ENCODE results near the gene SPDEF.

Gene SPDEF

DNA sequence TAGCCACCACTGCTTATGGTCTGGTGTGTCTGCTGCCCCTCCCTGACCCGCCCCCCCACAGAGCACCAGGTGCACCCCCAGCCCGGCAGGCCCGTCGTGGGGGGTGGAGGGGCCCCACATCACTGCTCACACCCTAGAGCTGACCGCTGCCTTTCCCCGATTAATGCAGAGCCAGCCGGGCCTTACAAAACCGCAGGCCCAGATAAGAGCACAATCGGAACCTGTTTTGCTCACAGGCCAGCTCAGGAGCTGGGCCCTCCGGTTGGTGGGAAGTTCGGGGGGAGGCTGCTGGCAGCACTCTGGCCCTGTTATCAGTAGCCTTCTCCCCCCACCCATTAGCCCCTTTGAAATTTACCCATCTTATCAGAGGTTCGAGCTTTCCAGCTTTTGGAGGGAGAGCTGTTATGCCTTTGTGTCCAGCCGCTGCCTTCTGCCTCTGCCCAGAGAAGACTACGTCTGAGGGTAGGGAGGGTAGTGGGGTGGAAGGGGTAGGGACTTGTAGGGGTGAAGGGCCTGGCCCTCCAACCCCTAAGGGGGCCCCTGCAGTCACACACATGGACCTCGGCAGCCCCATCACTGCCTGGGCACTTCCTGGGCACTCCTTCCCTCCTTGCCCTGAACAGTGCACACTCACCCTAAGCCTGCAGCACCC lies 6.9 kb upstream of the SPDEF start:
- no peak for DNase-seq
- no peak for ATAC-seq

DNA sequence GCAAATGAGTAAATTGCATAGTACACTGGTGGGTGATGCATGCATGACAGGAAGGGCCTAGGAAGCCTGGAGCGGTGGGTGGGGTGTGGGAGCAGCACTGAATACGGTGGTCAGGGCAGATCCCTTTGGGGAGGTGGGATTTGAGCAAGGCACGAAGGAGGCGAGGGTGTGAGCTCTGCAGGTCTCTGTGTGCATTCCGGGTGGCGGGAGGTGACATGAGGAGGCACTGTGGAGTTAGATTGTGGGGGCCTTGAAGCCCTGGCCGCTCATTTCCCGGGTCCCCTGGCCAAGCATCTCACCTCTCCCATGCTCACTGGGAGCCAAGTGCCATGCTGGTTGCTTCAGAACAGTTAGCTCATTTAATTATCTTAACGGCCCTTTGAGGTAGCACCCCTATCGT lies 6.2 kb upstream of the SPDEF start:
- ATAC-seq: no peak
- no peak for DNase-seq

DNA sequence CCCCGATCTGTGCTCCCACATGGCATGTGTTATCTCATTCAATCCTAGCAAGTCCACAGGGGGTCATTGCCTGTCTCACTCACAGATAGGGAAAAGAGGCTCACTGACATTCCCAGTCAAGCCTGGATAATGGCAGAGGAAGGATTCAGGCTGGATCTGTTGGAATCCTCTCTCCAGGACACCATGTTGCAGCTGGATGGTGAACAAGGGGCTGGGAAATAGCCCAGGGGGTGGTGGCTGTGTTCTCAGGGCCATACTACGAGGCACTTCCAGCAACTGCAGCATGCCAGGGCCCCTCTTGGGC lies 5.0 kb upstream of the SPDEF start:
- no peak for DNase-seq
- ATAC-seq: no peak

DNA sequence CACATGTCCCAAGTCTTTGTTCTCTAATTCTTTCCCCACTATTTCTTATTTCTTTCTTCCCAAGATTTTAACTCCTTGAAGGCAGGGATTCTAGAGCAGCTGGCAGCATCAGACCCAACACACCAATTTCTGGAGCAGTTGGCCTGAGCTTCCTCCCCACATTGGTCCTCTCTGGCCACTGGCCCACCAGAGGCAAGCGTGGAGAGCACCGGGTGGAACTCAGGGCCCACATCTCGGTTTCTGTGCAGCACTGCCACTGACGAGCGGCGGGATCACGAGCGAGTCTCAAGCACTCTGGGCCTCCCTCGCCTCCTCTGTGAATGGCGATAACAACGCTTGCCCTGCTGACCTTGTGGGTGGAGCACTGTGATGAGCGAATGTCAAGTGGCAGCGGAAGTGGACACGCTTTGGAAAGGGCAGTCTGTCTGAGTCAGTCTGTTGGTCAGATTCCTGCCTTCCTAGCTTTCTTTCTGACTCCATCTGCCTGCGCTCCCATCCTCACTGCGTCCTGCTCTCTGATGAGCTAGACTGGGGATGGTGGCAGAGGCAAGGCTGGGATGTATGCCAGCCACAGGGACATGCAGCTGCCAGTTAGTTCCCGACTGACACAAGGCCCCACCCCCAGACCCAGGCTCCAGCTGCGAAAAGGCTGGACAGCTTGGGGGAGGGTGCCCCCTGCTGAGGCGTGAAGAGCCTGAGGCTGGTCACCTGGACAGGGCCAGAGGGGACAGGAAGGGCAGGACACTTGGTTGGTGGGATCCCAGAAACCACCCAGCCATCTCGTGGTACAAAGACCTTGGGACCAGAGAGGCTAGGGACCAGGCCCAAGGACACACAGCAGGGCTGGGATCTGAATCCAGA lies 4.5 kb upstream of the SPDEF start:
- no peak for DNase-seq
- ATAC-seq: no peak

DNA sequence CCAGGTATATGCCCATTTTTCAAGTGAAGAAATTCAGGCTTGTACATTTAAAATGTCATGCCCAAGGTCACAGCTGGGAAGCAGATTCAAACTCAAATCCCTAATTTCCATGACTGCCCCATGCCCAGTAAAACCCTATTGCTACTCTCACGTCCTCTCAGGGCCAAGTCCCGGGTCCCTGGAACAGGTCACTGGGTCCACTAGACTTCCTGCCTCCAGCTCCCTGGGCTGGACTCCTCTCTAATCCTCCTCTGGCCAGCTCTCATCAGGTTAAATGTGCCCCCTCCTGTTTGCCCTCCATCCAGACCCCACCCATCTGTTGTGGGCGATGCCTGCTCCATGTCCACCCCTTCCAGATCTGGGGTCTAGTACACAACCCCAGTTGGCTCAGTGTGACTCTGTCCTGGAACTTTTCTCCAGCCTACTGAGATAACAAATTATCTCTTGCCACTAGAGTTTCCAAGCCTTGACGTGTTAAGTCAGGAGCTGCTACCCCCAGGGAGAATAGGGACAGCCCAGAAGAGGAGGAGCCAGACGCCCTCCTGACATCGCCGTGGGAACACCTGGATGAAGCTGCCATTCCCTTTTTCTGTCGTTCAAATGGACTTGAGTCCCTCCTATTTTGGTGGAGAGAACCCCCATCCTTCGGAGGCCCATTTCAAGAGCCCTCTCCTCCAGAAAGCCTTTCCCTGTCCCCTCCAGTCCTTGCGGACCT lies 3.7 kb upstream of the SPDEF start:
- DNase-seq (no peak), ATAC-seq (no peak)

DNA sequence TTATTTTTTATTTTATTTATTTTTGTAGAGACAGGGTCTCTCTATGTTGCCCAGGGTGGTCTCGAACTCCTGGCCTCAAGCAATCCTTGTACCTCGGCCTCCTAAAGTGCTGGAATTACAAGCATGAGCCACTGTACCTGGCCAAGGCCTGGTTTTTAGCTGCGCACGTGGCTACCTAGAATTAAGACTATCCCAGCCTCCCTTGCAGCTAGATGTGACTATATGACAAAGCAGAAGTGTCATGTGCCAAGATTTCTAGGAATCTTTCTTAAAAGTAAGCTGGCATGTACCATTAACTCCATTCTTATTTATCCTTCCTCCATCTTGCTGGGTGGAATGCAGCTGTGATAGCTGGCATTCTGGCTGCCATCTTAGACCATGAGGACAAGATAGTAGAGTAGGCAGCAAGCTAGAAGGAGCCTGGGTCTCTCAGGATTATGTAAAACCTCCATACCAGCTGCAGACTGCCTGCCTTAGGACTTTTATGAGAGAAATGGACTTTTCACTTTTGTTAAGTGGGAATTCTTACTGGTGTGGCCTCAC lies 2.1 kb upstream of the SPDEF start:
- no peak for DNase-seq
- ATAC-seq: no peak

DNA sequence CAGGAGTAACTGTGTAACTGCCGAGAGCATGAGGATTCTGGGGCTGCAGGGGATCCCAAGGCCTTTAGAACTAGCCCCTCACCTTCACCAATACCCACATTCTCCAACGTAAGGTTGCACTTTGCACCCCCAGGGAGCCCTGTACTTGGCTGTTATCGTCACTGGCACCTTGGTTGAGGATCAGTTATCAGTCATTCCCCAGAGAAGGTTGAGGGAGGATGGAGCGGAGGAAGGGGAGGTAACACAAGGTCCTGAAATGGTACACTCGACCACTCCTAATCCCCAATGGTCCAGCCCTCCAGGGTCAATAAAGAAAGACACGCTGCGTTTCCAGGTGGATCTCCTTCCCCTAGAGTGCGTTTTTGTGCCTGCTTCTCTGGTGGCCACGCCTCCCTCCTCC lies 1.1 kb upstream of the SPDEF start:
- DNase-seq (no peak), ATAC-seq (no peak)

DNA sequence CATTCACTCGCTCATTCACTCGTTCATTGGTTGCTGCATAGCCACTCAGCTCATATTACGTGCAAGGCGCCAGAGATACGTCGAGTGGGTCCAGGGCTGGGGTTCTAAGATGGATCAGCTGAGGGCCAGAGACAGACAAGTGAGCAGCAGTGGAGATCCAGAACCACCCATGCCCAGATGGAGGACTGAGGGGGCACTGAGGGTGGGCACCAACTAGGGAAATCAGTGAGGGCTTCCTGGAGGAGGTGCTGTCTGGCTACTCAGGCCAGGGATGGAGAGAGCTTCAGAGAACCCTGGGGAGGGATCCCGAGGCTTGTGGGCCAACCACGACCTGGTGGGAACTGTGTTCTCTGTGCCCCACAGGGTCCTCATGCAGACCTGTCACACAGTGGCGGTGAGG lies 364 bp upstream of the SPDEF start:
- no peak for ATAC-seq
- no peak for DNase-seq

DNA sequence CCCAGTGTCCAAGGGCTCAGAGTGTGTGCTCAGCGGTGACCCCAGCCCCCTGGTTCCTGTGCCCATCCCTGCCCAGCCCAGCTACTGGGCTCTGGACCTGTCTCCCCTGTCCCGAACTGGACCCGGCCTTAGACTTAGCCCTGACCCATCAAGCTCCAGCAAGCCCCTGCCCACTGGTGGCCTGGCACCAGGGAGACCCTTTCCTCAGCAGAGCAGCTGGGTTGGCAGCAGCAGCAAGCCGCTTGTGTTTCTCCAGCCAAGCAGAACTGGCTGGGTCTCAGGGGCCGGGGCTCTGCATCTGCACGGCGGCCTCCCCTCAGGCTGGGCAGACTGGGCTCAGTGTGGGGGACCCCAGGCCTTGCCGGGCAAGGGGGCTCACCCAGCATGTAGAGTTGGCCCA lies 801 bp downstream of the SPDEF start:
- no peak for ATAC-seq
- DNase-seq: no peak

DNA sequence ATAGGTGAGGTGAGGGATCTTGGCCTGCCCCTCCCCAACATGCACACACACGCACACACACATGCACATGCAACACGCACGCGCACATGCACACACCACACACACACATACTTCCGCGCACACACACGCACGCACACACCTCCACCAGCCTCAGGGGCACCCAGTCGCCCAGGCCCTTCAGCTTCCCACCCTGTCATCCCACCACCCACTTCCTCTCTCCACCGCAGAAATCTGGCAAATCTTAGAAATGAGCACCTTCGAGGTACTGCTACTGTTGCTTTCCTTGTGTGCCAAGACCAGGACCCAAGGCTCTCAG lies 1.2 kb downstream of the SPDEF start:
- ATAC-seq (no peak), DNase-seq (no peak)

DNA sequence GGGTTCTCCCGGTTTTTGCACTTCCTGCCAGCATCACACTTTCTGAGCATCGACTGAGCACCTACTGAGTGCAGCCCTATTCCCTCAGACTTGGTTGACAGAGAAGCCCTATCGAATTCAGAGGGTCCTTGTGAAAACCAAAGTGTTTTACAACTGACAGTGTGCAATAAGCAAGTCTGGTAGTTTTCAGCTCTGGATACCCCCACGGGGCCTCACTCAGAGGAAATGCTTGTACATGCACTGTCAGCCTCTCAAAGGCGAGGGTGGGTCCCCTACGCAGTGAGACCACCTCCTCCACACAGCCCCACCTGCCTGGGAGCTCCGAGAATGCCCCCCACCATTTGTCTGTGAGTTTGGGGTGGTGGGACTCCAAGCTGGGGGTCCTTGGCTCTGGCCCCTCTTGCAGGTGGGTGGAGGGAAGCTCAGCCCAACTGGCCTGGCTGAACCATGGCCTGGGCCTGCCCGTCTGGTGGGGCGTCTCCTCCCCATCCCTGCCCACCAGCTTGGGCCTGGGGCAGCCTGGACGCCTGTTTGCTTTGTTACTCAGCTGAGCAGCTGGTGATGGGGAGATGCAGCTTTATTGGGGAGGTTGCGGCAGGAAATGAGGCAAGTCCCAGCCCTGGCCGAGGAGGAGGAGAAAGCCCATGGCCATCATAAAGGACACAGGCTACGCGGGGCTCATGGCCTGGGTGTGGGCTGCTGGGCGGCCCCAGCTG lies 1.7 kb downstream of the SPDEF start:
- DNase-seq (no peak), ATAC-seq (no peak)

DNA sequence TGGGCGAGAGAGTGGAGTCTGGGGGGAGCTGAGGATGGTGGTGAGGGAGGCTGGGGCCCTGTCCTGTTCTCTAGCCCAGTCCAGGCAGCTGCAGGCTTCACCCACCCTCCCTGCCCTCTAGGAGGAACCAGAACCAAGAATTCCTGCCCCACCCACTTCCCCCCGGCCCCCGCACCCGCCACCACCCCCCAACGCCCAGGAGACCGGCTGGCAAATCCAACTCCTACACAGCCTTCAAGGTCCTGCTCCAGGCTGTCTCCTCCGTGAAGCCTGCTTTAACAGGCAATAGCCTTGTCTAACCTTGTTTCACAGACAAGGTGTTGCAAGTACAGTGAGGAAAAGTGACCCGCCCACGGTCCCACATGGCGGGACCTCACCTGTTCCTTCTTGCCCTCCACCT lies 2.4 kb downstream of the SPDEF start:
- no peak for DNase-seq
- no peak for ATAC-seq

DNA sequence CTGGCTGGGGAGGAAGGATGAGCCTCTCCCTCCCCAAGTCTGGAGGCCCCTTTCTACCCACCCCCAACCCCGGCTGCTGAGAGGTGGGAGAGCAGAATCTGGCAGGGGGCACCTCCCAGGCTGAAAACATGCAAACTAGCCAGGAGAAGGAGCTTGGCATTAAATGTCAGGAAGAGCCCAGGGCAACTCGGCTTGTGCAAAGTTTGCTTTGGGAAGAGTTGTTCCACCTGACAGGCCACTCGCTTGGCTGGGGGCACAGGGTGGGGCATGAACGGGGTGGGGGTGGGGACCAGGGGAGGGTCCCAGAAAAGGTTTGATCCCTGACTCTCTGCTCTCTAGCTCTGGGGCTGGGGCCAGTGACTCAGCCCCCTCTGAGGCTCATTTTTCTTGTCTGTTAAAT lies 3.0 kb downstream of the SPDEF start:
- DNase-seq (no peak), ATAC-seq (no peak)

DNA sequence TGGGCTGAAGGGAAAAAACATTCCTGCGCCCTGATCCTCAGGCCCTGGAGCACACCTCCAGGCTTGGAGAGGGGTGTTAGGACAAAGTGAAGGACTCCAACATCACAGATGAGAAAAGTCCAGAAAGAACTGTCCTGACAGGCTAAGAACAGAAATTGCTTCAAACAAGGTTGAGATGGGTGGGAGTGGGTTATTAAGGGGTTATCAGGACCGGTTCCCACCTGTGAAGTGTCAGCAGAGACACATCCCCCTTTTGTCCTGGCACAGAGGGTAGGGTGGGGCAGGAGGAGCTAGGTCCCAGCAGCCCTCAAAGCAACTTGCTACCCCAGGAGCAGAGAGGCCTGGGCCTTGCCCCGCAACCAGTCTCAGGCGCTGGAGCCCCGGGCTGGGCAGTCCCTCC lies 3.5 kb downstream of the SPDEF start:
- ATAC-seq (no peak), DNase-seq (no peak)

DNA sequence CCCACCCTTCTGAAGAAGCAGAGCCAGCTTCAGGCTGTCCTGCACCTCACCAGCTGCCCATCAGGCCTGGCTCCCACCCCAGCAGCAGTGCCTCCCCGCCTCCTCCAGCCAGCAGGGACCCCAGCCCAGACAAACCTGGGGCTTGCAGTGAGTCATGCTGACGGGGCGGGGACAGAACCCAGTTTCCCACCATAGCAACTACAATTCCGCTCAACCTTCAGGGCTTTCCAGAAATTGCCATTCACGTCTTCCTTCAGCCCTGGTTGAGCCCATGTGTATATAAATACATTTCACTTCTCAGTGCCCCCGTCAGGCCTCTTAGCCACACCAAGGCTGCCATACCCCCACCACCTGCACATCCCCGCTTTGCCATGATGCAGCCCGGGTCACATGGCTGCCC lies 4.4 kb downstream of the SPDEF start:
- ATAC-seq (no peak), DNase-seq (no peak)

DNA sequence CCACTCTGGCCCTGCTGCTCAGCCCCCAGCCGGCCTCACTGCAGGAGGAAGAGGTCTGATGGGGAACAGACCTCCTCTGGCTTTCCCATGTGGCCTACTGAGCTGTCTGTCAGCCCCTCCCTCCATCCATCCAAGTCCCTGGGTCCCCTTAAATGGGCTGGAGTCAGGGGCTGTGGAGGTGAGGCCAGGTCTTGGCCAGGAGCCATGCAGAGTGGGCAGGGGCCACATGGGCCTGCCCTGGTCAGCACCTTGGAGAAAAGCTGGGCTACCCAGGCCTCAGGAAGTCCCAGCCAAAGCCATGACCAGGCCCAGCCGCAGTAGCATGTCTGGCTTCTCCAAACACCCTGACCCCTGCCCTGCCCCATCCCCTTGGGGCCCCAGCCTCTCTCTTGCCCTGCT lies 6.3 kb downstream of the SPDEF start:
- no peak for DNase-seq
- ATAC-seq: no peak

DNA sequence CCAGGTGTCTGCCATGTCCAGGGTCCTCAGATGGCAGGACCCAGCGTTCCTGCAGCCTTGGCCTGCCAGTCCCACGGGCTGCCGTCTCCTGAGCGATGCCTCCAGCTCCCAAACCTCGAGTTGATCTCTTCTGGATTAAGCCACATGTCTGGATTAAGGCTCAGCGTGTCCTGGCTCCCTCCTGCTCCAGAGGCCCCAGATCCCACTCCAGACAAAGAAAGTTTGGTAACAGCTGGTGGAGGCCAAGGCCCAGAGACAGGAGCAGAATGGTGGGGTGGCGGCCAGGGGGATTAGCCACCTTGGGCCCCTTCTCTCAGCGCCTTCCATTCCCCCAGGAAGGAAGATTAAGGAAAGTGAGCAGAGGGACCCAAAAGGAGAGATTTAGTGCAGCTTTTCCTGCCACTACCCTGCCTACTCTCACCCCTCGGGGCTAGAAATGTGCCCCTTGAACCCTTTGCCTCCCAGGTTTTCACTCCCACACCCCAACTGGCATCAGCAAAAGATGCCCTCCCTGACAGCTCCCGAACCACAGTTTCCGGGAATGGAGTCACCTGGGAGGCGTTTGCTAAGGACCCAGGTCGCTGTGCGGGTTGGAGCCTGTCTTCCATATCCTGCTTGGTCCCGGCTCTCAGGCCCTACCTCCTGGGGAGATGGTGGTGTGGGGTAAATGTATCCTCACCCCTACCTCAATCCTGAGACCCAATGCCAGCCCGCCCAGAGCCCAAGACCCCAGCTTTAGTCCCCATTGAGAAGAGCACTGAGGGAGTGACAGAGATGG lies 6.9 kb downstream of the SPDEF start:
- ATAC-seq: no peak

DNA sequence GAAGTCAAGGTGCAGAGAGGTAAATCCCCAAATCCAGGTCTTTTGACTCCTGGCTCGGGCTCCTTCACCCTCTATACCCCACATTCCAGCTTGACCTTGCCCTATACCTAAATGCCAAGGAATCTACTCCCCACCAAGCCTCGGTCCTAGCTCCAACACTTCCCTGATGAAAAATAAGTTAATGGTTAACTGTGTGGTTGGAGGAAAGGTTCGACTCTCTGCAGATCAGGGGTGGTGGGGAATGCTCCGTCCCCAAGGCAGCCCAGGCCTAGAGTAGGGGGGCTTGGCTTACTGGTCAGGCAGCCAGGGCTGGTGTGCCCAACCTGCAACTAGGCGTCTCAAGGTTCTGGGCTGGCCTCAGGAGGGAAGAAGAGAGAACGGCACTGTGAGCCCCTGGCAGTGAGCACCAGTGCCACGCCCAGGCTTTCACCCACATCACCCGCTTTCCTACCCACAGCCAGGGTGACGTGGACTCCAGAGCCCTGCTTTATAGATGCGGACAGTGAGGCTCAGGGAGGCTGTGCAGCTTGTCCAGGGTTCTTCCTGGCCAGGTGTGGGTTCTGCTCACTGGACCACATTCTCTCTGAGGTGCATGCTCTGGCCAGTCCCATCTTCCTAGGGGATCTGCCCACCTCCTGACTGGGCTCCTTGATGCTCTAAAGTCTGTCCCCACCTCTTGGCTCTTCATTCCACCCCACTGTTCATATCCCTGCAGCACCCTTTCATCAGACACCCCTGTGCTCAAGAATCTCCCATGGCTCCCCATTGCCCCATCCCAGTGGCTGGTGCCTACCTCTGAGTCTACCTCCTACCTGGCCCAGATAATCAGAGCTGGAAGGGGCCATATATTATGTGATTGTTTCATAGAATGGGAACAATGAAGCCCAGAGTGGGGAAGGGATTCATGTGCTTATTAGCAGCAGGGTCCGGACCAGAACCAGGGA lies 8.2 kb downstream of the SPDEF start:
- DNase-seq: no peak
- no peak for ATAC-seq

More for the DNA sequence above, 6.9 kb downstream of the SPDEF start:
- DNase-seq: no peak

DNA sequence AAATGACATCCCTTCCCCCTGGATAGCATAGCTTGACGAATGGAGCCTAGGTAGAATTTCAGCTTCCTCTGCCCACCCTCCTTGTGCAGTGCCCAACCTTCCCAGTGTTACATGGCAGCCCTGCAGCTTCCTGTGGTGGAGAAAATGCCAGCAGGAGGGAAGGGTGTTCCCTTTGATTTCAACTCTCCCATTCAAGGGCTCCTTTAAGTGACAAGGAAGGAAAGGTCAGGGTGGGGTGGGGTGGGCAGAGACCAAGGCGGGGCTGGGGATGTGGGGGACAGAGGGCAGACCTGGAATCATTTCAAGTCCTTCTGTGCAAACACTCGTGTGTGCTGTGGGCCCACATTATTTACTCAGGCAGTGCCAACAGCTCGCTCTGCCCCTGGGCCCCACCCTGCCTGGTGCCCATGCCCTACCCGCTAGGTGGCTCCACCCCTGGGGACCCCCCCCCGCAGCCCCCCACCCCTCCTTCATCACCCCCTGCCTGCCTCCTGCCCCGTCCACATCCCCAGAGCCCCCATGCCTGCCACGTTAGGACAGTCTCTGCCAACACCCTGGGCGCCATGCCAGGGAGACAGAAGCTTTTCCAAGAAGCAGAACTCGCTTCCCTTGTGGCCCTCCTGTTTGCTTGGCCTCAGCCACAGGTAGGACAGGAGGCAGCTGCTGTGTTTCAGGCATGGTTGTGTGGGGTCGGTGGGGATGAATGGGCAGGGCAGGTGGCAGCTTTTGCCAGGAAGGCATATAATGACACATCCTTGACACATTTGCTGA lies 9.4 kb downstream of the SPDEF start:
- no peak for DNase-seq
- no peak for ATAC-seq

Measured in stimulated activated naive CD8-positive, alpha-beta T cell treated with anti-CD3 and anti-CD28 coated beads, Interleukin-15, Interleukin-2, amounts not matched to agents 100 U/mL and 50 U/mL, for 24 hours (primary cell).